GM12878 (cell line): ENCODE data around the gene UBE2G2.

Experiments used
- BHLHE40 ChIP-seq, 2 experiments: fragments of 450-650 bp in 1 of 2; IDR thresholded peaks; 2 replicates each; pipeline ENCODE4 v1.6.1; 2011 to 2017; ENCODE audit warnings: low read depth in 2 of 2, borderline replicate concordance in 1 of 2, improper control_type of control experiment in 1 of 2, low read length in 1 of 2, mild to moderate bottlenecking in 1 of 2
- HDGF ChIP-seq: fragments of 450-650 bp; IDR thresholded peaks from 2 replicates; pipeline ENCODE4 v1.6.1; 2016; ENCODE audit warnings: antibody characterized with exemption
- MXI1 ChIP-seq: fragments of 150-350 bp; IDR thresholded peaks from 2 replicates; pipeline ENCODE4 v1.6.1; 2011; ENCODE audit warnings: low read depth, mild to moderate bottlenecking, inconsistent platforms, low read length, improper control_type of control experiment
- NR2C2 ChIP-seq: IDR thresholded peaks from 2 replicates; pipeline ENCODE4 v1.6.1; 2011; ENCODE audit warnings: borderline replicate concordance, low read depth; ENCODE audit not compliant: control insufficient read depth, insufficient read length
- TAF1 ChIP-seq: IDR thresholded peaks from 2 replicates; pipeline ENCODE4 v1.6.1; 2011; ENCODE audit warnings: mild to moderate bottlenecking, low read depth, low read length, borderline replicate concordance

GRCh38 chr21:44803651-44804050 lies 2.0 kb upstream of the UBE2G2 start:
- TF ChIP-seq NR2C2 (no peak), TAF1 (no peak), MXI1 (no peak), BHLHE40 (IDR thresholded peaks at IDR 0.05; ENCODE audit: borderline replicate concordance in 1 of 2, low read depth in 2 of 2, low read length in 1 of 2) (no peak), HDGF (no peak)
